Muscle of arm (tissue), 14 donors: ENCODE results near the gene LARP1B. TPM values are rescaled to one million over a fixed set of nuclear protein-coding genes. Genes with fewer than 3 reads are reported as not detected.
"Not testable (repeated sequence)": the region's sequence is repeated elsewhere in the genome, so short reads cannot be mapped to it uniquely, and the experiment has no call there.

ENCODE experiments used
- DNase-seq: peaks from one replicate; pipeline ENCODE4 v3.0.0-alpha.2; 2013
- long read RNA-seq, 11 donors: transcript quantifications; one replicate each; lab custom pipeline, GENCODE V29; 2026
- polyA plus RNA-seq, 12 donors: library from polyadenylated mRNA; unstranded; fragments of 120-200 nt; gene quantifications; one replicate each; pipeline ENCODE4 v1.2.1, GENCODE V29; 2013; ENCODE audit not compliant: insufficient read length in 12 of 12

The LARP1B gene
- 10 to 100 TPM in 11 of 12 donors, not detected in 1; 19.0 to 27.1 (median 23.0) TPM for polyA plus RNA-seq
- long read RNA-seq, donor 1, partial matches to known transcripts, result 0 of 1 reads
- long read RNA-seq, donor 1, other reads (novel, unspliced or antisense), result 0 of 1 reads
- long read RNA-seq, donor 2, partial matches to known transcripts, result 0 of 3 reads
- long read RNA-seq, donor 2, other reads (novel, unspliced or antisense), result 0 of 3 reads
- long read RNA-seq, donor 3, partial matches to known transcripts, result 0 of 1 reads
- long read RNA-seq, donor 3, other reads (novel, unspliced or antisense), result 0 of 1 reads
- long read RNA-seq, donor 4, partial matches to known transcripts, result 0 of 1 reads
- long read RNA-seq, donor 4, other reads (novel, unspliced or antisense), result 0 of 1 reads
- long read RNA-seq, donor 5, partial matches to known transcripts, result 0 of 5 reads
- long read RNA-seq, donor 5, other reads (novel, unspliced or antisense), result 0 of 5 reads
- long read RNA-seq, donor 6, partial matches to known transcripts, result 0 of 3 reads
- long read RNA-seq, donor 6, other reads (novel, unspliced or antisense), result 0 of 3 reads
- long read RNA-seq, donor 7, result 0 reads
- long read RNA-seq, donor 8, partial matches to known transcripts, result 0 of 3 reads
- long read RNA-seq, donor 8, other reads (novel, unspliced or antisense), result 0 of 3 reads
- long read RNA-seq, donor 9, result 0 reads
- long read RNA-seq, donor 10, result 0 reads
- long read RNA-seq, donor 11, partial matches to known transcripts, result 0 of 1 reads
- long read RNA-seq, donor 11, other reads (novel, unspliced or antisense), result 0 of 1 reads

- DNase-seq, result peak; percentile 93
Observed at GRCh38 chr4:128060699-128061565, at the start of gene LARP1B. TSS of gene LARP1B (plus strand) at chr4:128061312. CDS start at chr4:128074952, 13,640 bp downstream.

DNA sequence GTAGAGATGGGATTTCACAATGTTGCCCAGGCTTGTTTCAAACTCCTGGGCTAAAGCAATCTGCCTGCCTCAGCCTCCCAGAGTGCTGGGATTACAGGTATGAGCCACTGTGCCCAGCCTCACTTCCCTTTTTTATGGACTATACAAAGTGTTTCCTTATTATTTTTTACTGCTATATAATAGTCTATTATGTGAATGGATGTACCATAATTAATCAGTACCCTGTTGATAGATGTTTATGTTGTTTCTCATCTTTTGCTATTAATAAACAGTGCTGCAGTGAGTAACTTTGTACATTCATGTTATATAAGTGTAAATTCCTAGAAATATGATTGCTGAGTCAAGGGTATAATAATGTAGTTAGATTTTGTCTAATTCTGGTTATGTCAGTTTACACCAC, 35.8 kb upstream of the LARP1B start:
- no peak for DNase-seq

DNA sequence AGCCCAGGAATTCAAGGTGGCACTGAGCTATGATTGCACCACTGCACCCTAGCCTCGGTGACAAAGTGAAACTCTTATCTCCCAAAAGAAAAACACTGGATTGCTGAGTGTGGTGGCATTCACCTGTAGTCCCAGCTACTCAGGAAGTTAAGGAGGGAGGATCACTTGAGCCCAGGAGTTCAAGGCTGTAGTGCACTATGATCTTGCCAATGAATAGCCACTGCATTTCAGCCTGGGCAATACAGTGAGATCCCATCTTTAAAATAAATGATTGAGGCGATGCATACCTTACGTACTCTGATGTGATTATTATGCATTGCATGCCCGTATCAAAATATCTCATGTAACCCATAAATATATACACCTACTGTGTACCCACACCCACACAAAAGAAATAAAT, 31.2 kb upstream of the LARP1B start:
- DNase-seq, result no peak

DNA sequence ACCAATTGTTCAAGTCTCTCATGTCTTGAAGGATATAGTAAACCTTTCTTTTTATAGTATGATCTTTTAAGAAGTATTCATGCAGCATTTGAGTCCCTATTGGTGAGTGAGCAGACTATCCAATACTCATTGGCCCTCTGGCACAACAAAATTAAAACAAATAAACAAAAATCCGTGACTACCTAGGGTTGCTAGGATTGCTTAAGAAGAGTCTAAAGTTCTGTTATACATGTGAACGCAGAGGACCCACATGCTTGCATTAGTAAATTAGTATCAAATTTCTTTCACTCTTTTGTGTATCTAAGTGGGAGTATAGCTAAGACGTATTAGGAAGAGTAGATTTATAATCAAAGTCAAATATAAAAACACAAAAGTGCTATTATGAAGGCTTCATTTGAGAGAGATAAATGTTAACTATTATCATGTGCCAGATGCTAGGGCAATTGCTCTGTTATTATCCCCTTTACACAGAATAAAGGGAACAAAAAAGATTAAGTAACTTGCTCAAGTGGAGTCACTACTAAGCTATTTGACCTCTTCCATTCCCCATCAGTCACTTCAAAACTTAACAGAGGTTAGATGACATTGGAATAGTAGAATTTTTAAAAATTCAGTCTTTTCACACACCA, 29.2 kb upstream of the LARP1B start:
- no peak for DNase-seq

- no peak for DNase-seq
Observed at GRCh38 chr4:128039568-128039967, 21.5 kb upstream of the LARP1B start.

DNA sequence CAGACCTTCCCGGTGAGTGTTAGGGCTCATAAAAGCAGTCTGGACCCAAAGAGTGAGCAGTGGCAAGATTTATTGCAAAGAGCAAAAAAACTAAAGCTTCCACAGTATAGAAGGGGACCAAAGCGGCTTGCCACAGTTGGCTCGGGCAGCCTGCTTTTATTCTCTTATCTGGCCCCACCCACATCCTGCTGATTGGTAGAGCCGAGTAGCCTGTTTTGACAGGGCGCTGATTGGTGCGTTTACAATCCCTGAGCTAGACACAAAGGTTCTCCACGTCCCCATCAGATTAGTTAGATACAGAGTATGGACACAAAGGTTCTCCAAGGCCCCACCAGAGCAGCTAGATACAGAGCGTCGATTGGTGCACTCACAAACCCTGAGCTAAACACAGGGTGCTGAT, 14.1 kb upstream of the LARP1B start:
- DNase-seq, result not testable (repeated sequence)

DNA sequence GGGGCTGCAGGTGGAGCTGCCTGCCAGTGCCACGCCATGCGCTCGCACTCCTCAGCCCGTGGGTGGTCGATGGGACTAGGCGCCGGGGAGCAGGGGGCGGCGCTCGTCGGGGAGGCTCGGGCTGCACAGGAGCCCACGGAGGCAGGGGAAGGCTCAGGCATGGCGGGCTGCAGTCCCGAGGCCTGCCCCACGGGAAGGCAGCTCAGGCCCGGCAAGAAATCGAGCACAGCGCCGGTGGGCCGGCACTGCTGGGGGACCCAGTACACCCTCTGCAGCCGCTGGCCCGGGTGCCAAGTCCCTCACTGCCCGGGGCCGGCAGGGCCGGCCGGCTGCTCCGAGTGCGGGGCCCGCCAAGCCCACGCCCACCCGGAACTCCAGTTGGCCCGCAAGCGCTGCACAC, 13.6 kb upstream of the LARP1B start:
- DNase-seq, result not testable (repeated sequence)

DNA sequence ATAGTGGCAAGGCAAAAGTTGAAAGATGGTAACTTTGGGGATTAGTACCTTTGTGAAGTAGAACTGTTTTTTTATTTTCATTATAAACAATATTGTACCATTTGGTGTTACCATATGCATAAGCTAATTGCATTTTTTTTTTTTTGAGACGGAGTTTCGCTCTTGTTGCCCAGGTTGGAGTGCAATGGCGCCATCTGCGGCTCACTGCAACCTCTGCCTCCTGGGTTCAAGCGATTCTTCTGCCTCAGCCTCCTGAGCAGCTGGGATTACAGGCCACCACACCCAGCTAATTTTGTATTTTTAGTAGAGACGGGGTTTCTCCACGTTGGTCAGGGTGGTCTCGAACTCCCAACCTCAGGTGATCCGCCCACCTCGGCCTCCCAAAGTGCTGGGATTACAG, 9.9 kb upstream of the LARP1B start:
- not testable (repeated sequence) for DNase-seq

- DNase-seq, result not testable (repeated sequence)
Observed at GRCh38 chr4:128054907-128055306, 6.2 kb upstream of the LARP1B start.

GRCh38 chr4:128055441-128056206, 5.5 kb upstream of the LARP1B start:
- DNase-seq, result not testable (repeated sequence)

DNA sequence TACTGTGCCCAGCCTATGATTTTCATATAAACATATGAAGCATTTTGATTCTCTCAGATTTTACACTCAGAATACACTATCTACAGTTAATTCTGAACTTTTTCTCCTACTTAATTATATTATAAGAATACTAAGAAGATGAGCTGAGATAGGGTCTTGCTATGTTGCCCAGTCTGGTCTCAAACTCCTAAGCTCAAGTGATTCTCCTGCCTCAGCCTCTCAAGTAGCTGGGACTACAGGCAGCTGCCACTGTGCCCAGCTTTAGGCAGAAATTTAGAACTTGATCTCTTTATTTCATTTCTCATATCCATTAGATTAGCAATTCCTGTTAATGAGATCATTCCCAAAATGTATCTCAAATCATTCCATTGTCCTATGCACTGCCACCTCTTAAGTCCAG, 4.7 kb upstream of the LARP1B start:
- no peak for DNase-seq

DNA sequence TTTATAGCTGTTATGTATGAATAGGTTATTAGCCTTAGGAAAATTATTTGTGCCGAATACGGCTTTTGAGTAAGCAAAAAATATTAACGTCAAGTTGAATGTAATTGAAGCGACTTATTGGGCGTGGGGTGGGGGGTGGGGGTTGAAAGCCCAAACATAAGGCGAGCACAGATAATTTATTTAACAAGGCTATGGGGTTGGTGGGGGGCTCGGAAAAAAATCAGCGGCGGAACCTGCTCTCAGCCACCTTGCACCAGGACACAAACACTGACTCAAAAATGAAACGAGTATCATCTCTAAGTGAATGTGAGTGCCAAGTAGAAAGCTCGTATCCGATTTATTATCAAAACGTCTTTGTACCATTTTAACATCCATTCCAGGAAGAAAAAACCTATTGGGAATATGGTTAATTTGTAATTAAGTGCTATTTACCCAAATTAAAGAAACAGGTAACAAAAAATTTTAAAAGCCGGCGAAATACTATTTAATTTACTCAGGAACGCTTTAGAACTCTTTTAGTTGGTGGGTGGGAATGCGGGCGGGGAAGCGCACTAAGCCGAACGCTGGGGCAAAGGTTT, 902 bp upstream of the LARP1B start:
- no peak for DNase-seq

- peak; percentile 44 for DNase-seq
Observed at GRCh38 chr4:128061566-128062536, 739 bp downstream of the LARP1B start.

DNA sequence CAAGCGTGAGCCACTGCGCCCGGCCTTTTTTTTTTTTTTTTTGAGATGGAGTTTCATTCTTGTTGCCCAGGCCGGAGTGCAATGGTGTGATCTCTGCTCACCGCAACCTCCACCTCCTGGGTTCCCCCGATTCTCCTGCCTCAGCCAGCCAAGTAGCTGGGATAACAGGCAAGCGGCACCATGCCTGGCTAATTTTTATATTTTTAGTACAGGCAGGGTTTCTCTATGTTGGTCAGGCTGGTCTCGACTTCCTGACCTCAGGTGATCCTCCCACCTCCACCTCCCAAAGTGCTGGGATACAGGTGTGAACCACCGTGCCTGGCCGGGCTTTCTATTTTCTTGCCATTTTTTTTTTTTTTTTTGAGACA, 5.3 kb downstream of the LARP1B start:
- DNase-seq, result not testable (repeated sequence)

DNA sequence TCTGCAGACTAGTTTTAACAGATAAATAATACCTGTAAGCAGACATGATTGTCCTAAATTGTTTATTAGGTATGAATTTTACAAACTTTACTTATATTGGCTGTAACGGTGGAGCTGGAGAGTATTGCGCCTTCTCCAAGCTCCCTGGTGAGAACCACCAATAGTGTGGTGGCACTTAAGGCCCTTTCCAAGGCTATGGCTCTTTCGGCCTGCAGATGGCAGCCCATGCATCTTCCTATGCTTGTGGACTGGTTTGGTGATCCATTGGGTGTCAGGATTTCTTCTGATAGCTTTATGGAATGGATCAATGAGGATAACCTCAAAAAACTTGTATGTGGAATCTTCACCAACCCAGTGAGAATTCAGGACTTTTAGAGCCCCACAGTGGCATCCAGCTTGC, 7.8 kb downstream of the LARP1B start:
- DNase-seq, result no peak

GRCh38 chr4:128076464-128076863, 15.4 kb downstream of the LARP1B start:
- DNase-seq, result no peak

- DNase-seq, result not testable (repeated sequence)
Observed at GRCh38 chr4:128095293-128095692, 34.2 kb downstream of the LARP1B start.

DNA sequence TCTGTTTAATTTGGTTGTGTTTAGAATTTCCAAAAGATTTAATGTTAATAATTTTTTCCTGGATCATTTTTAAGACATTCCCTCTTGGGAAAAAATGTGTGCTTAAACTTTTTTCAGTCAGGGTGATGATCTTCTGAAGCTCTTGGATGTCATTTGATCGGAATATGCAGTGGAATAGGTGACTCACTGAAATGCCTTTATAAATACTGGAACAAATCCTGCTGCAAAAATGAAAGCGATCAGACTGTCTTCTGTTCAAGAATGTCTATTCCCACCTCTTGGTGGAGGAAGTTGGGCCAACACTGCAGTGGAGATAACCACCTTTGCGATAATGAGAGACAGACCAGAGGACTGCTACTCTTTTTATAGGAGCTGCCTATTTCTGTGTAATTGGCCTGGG, 46.7 kb downstream of the LARP1B start:
- DNase-seq, result peak; percentile 41

DNA sequence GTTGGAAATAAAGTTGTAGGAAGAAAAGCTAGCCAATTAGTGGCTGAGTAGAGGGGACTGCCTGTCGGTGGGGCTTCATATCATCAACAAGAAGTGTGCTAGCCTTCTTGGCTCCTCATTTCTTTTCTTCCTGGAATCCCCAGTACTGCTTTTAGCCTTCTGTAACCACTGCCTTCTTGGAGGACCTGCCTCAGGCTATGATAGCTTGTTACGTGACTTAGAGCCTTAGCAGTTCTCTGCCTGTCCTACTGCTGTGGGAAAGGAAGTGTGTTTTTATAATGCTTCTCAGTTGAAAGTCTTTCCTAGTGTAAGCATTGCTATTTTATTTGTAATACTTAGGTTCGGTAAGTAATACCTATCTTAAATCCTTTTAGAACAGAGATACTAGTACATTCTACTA, 61.9 kb downstream of the LARP1B start:
- no peak for DNase-seq
